Ovary (tissue), 9 donors: ENCODE data around the gene CHST13. TPM values are rescaled to one million over a fixed set of nuclear protein-coding genes. Genes with fewer than 3 reads are reported as not detected.
A peak's percentile ranks its signal among the peaks of the same experiment; 100 is the strongest.

ENCODE experiments used
- DNase-seq, 5 donors: peaks; one replicate each; pipeline ENCODE4 v3.0.0-alpha.2; 2019 to 2020
- H3K27ac ChIP-seq, 2 donors: fragments of 200-600 bp; one replicate each; pipeline versions ENCODE4 v1.5.1 to v1.8.0; 2019 to 2022
- H3K27me3 ChIP-seq: fragments of 200-600 bp; one replicate; pipeline ENCODE4 v1.8.0; 2022
- H3K36me3 ChIP-seq: fragments of 200-600 bp; sonication (generic); one replicate; pipeline ENCODE4 v1.5.1; 2019
- H3K4me1 ChIP-seq: one replicate; pipeline ENCODE4 v1.8.1; 2013; ENCODE audit warnings: mild to moderate bottlenecking, moderate library complexity; ENCODE audit not compliant: insufficient read depth
- H3K4me3 ChIP-seq: fragments of 200-600 bp; sonication (generic); one replicate; pipeline ENCODE4 v1.5.1; 2017
- H3K9me3 ChIP-seq, 2 donors: fragments of 200-600 bp in 1 of 2; sonication (generic) in 1 of 2; one replicate each; pipeline versions ENCODE4 v1.5.1 to v1.8.1; 2013 to 2019; ENCODE audit warnings: mild to moderate bottlenecking in 1 of 2, moderate library complexity in 1 of 2
- EP300 ChIP-seq: sonication (generic); formaldehyde crosslinking; IDR thresholded peaks from one replicate; pipeline ENCODE4 v1.6.1; 2017; ENCODE audit warnings: antibody characterized with exemption
- POLR2A ChIP-seq: fragments of 450-650 bp; IDR thresholded peaks from one replicate; pipeline ENCODE4 v1.6.1; 2017; ENCODE audit warnings: antibody characterized with exemption, mild to moderate bottlenecking, moderate library complexity
- WGBS, 3 donors: extraction: QIAGEN DNeasy Blood & Tissue Kit in 1 of 3; methylation state at CpG; one replicate each; pipeline versions ENCODE4 v1.1.5 to v1.1.7; 2013 to 2017; 5-methylcytosine and 5-hydroxymethylcytosine counted together
- intact Hi-C, 4 donors: fragments of 100-400 bp; cut with DNase I; formaldehyde crosslinking; loops; one replicate each; pipeline versions ENCODE4 v1.11.0 to v1.15.1; 2022 to 2023
- polyA plus RNA-seq, 2 donors: library from polyadenylated mRNA; stranded (reverse); fragments of 200-250 nt in 1 of 2; fragments of 350-450 nt in 1 of 2; fragmentation: Illumina TruSeq in 1 of 2; extraction: RNeasy Lipid Tissue Mini Kit (QIAGEN cat#74804) in 1 of 2; gene quantifications; one replicate each; pipeline ENCODE4 v1.2.3, GENCODE V29; 2013 to 2014
- total RNA-seq, 7 donors: library from RNA; depleted of rRNA in 2 of 7; stranded (reverse); fragments of >200 nt in 2 of 7; fragmentation: NEBNext Ultra II Directional in 3 of 7; extraction: Animal tissue kit (Norgen Biotek cat#: 25700) in 3 of 7; gene quantifications; one replicate each; pipeline versions ENCODE4 v1.1.0 to v1.2.4, GENCODE V29; 2016 to 2023
- TF ChIP-seq, protein P1 (sequence below), 3 donors: fragments of 450-650 bp in 2 of 3; fragments of 200-600 bp in 1 of 3; IDR thresholded peaks; one replicate each; pipeline versions ENCODE4 v1.5.1 to v1.8.0; 2016 to 2022; ENCODE audit warnings: antibody characterized with exemption in 3 of 3, mild to moderate bottlenecking in 1 of 3
- donor health status: DM: no; HTN: no; CAD: no; lungs with moderate emphysema.
- donor health status: DM: no; HTN: no; CAD: no.
- donor health status: Bipolar disorder and iron deficiency.
- donor health status: DM: yes; HTN: yes; CAD: no.
- donor health status: DM: no; HTN: no; CAD: no.
- donor health status: DM: yes; HTN: yes; CAD: no.

Gene CHST13
- total and polyA plus RNA-seq, 9 donors, result 0.12 to 0.87 (median 0.31) TPM; not detected in 4

DNA sequence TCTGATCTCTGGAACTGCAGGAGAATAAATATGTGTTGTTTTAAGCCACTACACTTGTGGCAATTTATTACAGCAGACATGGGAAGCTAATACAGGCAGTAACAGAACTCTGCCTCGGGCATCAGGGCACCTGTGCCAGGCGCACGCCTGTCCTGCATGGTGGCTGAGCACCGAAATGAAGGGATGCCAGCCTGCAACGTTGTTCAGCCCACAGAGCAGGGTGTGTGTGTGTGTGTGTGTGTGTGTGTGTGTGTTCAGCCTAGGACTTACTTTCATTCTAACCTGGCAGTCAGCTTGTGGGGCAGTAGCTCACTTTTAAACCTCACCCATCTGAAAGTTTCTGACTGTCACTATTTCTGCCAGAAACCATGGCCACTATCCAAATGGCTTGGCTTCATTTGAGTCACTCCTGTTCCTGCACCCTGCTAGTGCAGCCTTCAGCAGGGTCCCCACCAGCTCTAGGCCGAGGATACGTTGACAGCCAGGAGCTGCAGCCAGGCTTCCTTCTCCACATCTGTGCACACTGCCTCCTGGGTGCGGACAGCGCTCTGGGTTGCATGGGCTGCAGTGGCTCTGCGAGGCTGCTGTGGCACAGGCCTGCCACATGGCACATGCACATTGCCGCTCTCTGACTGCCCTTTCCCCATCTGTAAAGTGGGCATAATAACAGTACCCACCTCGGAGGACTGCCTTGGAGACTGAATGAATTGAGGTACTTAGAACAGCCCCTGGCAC is 10.9 kb upstream of the CHST13 start:
- peak in 1 of 5 donors; percentile 2 for DNase-seq
- H3K9me3 ChIP-seq, result no peaks in the 10 kb centered on the region
- intact Hi-C loops, result loop anchor here in 1 of 4 donors (10.0 kb wide), 1 partner anchor 942 kb away; no protein-coding TSS in a partner anchor
- no peak overlapping the region for H3K27ac ChIP-seq
- H3K4me1 ChIP-seq, result no peaks in the 10 kb centered on the region
- H3K36me3 ChIP-seq, result no peaks in the 10 kb centered on the region
- no peaks in the 10 kb centered on the region for H3K27me3 ChIP-seq
- WGBS, 3 donors, result 80 to 84% (median 82%) methylated on average over 12 of the region's 12 CpGs
- no peak overlapping the region for H3K4me3 ChIP-seq
- TF ChIP-seq POLR2A, result no peak
- TF ChIP-seq, protein P1, sequence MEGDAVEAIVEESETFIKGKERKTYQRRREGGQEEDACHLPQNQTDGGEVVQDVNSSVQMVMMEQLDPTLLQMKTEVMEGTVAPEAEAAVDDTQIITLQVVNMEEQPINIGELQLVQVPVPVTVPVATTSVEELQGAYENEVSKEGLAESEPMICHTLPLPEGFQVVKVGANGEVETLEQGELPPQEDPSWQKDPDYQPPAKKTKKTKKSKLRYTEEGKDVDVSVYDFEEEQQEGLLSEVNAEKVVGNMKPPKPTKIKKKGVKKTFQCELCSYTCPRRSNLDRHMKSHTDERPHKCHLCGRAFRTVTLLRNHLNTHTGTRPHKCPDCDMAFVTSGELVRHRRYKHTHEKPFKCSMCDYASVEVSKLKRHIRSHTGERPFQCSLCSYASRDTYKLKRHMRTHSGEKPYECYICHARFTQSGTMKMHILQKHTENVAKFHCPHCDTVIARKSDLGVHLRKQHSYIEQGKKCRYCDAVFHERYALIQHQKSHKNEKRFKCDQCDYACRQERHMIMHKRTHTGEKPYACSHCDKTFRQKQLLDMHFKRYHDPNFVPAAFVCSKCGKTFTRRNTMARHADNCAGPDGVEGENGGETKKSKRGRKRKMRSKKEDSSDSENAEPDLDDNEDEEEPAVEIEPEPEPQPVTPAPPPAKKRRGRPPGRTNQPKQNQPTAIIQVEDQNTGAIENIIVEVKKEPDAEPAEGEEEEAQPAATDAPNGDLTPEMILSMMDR (IDR thresholded peaks at IDR 0.05), result no peak

DNA sequence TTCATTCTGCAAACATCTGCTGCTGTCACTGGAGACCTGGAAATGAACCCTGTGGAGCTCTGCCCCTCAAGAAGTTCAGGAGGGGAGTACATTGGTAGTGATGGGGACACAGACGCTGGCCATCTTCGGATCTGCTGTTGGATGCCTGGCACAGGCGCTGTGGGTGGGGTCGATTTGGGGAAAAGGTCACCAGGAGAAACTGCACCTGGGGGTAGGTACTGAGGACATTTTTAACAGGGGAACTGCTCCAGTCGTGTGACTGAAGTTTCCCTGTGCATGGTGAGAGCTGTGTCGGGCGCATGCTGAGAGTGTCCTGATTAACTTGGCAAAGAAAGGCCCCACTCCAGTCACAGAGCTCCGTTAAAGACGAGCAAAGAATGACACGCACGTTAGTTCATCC is 9.8 kb upstream of the CHST13 start:
- Histone ChIP-seq H3K9me3 (no peaks in the 10 kb centered on the region), H3K27me3 (no peaks in the 10 kb centered on the region), H3K36me3 (no peaks in the 10 kb centered on the region), H3K27ac (no peak overlapping the region), H3K4me1 (no peaks in the 10 kb centered on the region), H3K4me3 (no peak overlapping the region)
- WGBS, 3 donors, result 84 to 86% (median 86%) methylated on average over 11 of the region's 11 CpGs
- TF ChIP-seq EP300 (no peak), POLR2A (no peak)
- TF ChIP-seq, protein P1 (IDR thresholded peaks at IDR 0.05), result no peak
- no peak for DNase-seq
- intact Hi-C loops, result loop anchor here in 1 of 4 donors (10.0 kb wide), 1 partner anchor 941 kb away; no protein-coding TSS in a partner anchor

DNA sequence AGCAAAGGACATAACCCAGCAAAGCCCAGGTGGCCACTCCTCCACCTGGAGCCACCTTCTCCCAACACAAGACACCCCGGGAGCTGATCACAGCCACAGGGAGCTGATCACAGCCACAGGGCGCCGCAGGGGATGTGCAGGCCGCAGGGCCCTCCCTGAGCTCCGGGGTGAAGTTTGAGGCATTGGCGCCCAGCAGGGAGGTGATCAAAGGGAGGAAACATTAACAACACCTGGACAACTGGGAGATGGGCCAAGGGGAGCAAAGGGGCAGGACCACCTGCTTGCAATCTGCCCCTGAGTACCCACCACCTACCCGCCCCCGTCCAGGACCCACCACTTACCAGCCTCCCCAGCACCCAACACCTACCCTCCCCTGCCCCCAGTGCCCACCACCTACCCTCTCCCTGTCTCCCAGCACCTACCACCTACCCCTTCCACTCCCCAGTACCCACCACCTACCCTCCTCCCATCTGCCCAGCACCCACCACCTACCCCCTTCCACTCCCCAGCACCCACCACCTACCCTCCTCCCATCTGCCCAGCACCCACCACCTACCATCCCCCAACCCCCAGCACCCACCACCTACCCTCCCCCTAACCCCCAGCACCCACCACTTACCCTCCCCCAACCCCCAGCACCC is 8.8 kb upstream of the CHST13 start:
- WGBS, 3 donors, result 67 to 79% (median 67%) methylated on average over 8 of the region's 8 CpGs
- H3K4me3 ChIP-seq, result no peak overlapping the region
- TF ChIP-seq POLR2A (no peak), EP300 (no peak)
- TF ChIP-seq, protein P1 (IDR thresholded peaks at IDR 0.05), result no peak
- DNase-seq, result no peak
- H3K9me3 ChIP-seq, result no peaks in the 10 kb centered on the region
- H3K4me1 ChIP-seq, result no peaks in the 10 kb centered on the region
- no peak overlapping the region for H3K27ac ChIP-seq
- intact Hi-C loops, result loop anchor here in 1 of 4 donors (10.0 kb wide), 1 partner anchor 940 kb away; no protein-coding TSS in a partner anchor
- H3K27me3 ChIP-seq, result no peaks in the 10 kb centered on the region
- H3K36me3 ChIP-seq, result no peaks in the 10 kb centered on the region

DNA sequence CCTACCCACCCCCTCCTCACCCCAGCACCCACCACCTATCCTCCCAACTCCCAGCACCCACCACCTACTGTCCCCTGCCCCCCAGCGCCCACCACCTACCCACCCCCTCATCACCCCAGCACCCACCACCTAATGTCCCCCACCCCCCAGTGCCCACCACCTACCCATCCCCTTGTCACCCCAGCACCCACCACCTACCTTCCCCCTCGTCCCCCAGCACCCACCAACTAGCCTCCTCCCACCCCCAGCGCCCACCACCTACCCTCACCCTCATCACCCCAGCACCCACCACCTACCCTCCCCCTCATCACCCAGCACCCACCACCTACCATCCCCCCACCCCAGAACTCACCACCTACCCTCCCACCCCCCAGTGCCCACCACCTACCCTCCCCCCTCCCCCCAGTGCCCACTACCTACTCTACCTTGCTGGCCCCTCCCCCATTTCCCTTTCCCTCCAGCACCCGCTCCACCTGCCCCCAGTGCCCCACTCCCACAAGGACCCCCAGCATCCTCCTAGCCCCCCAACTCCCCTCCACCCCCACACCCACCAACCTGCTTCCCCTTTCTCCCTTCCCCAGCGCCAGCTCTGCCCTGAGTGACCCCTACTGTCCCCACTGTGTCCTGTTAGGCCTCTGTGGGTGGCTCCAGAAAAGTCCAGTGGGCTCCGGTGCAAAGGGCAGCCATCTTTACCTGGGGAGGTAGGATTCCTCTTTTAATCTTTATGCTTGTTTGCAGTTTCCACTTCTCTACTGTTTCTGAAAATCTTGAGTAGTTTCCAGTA is 7.6 kb upstream of the CHST13 start:
- no peak overlapping the region for H3K27ac ChIP-seq
- DNase-seq, result peak in 1 of 5 donors; percentile 4
- no peak for TF ChIP-seq POLR2A
- TF ChIP-seq EP300, result no peak
- TF ChIP-seq, protein P1 (IDR thresholded peaks at IDR 0.05), result no peak
- H3K36me3 ChIP-seq, result no peaks in the 10 kb centered on the region
- H3K4me3 ChIP-seq, result no peak overlapping the region
- WGBS, 3 donors, result 74 to 89% (median 75%) methylated on average over 2 to 6 of the region's 6 CpGs
- no peaks in the 10 kb centered on the region for H3K9me3 ChIP-seq
- no peaks in the 10 kb centered on the region for H3K4me1 ChIP-seq
- intact Hi-C loops, result loop anchor here in 1 of 4 donors (10.0 kb wide), 1 partner anchor 938 kb away; no protein-coding TSS in a partner anchor
- H3K27me3 ChIP-seq, result no peaks in the 10 kb centered on the region
